ENCODE measurements around the gene TMEM187. TPM values are rescaled to one million over a fixed set of nuclear protein-coding genes. Genes with fewer than 3 reads are reported as not detected.

The TMEM187 gene
- total RNA-seq, 1 donor from 2014 or later: 8.6 TPM

- DNase-seq (ENCODE audit: low read depth): no peak
- FAIRE-seq: no peak
- H4K20me1 ChIP-seq (ENCODE audit: insufficient read depth, low read length): no peaks in the 10 kb centered on the region
- peak within 1 kb of the TSS; percentile 82 for H3K9ac ChIP-seq (ENCODE audit: low read length)
- Mint-ChIP-seq H3K4me1 (ENCODE audit: low read depth, unreplicated experiment) (peaks cover 16% of the 10 kb centered on the region), H3K27me3 (ENCODE audit: low read depth, unreplicated experiment) (no peaks in the 10 kb centered on the region), H3K36me3 (ENCODE audit: low read depth, unreplicated experiment) (no peaks in the 10 kb centered on the region), H3K27ac (ENCODE audit: unreplicated experiment) (peak within 1 kb of the TSS; percentile 78), H3K9me3 (ENCODE audit: unreplicated experiment) (no peaks in the 10 kb centered on the region), H3K4me3 (ENCODE audit: unreplicated experiment) (peak within 1 kb of the TSS; percentile 87)
- H3K79me2 ChIP-seq (ENCODE audit: insufficient read depth, low read length): peaks cover 35% of the 10 kb centered on the region
- peaks cover 20% of the 10 kb centered on the region for H3K4me1 ChIP-seq (ENCODE audit: insufficient read depth, low read length)
- no peak within 1 kb of the TSS for H2AFZ ChIP-seq (ENCODE audit: low read depth, low read length)
- peaks cover 2% of the 10 kb centered on the region for H3K36me3 ChIP-seq (ENCODE audit: insufficient read depth, low read length)
- H3K4me3 ChIP-seq (ENCODE audit: insufficient read depth, low read depth, low read length): peak within 1 kb of the TSS; percentile 64
- no peaks in the 10 kb centered on the region for H3K9me3 ChIP-seq (ENCODE audit: insufficient read depth, low read depth, low read length)
- H3K27me3 ChIP-seq (ENCODE audit: insufficient read depth, low read length): no peaks in the 10 kb centered on the region
- peak within 1 kb of the TSS; percentile 90 for H3K4me2 ChIP-seq (ENCODE audit: low read length)
- TF ChIP-seq CTCF (IDR thresholded peaks at IDR 0.05; ENCODE audit: insufficient read depth, low read depth, low read length): no peak
- TF ChIP-seq EZH2 (IDR thresholded peaks at IDR 0.05; ENCODE audit: insufficient read depth, low read length): no peak
- peak within 1 kb of the TSS; percentile 84 for H3K27ac ChIP-seq (ENCODE audit: low read depth, low read length)
Measured at GRCh38 chrX:154019633-154020528, 47.3 kb downstream of the TMEM187 start, which contains the start of gene IRAK1. Gene IRAK1 (minus strand): TSS chrX:154019902. CDS start chrX:154019812, 90 bp downstream.

- H3K4me3 ChIP-seq (ENCODE audit: insufficient read depth, low read depth, low read length): peak overlapping the region; percentile 39
- FAIRE-seq (no peak), DNase-seq (ENCODE audit: low read depth) (no peak)
- peak overlapping the region; percentile 84 for H3K27ac ChIP-seq (ENCODE audit: low read depth, low read length)
- H3K4me1 Mint-ChIP-seq (ENCODE audit: low read depth, unreplicated experiment): peaks cover 16% of the 10 kb centered on the region
- no peak overlapping the region for H2AFZ ChIP-seq (ENCODE audit: low read depth, low read length)
- H3K9me3 ChIP-seq (ENCODE audit: insufficient read depth, low read depth, low read length): no peaks in the 10 kb centered on the region
- H3K4me1 ChIP-seq (ENCODE audit: insufficient read depth, low read length): peaks cover 20% of the 10 kb centered on the region
- no peaks in the 10 kb centered on the region for H3K27me3 ChIP-seq (ENCODE audit: insufficient read depth, low read length)
- peak overlapping the region; percentile 82 for H3K9ac ChIP-seq (ENCODE audit: low read length)
- H3K27ac Mint-ChIP-seq (ENCODE audit: unreplicated experiment): peak overlapping the region; percentile 78
- peak overlapping the region; percentile 90 for H3K4me2 ChIP-seq (ENCODE audit: low read length)
- no peaks in the 10 kb centered on the region for H3K36me3 Mint-ChIP-seq (ENCODE audit: low read depth, unreplicated experiment)
- H4K20me1 ChIP-seq (ENCODE audit: insufficient read depth, low read length): no peaks in the 10 kb centered on the region
- H3K27me3 Mint-ChIP-seq (ENCODE audit: low read depth, unreplicated experiment): no peaks in the 10 kb centered on the region
- no peak for TF ChIP-seq EZH2 (IDR thresholded peaks at IDR 0.05; ENCODE audit: insufficient read depth, low read length)
- TF ChIP-seq CTCF (IDR thresholded peaks at IDR 0.05; ENCODE audit: insufficient read depth, low read depth, low read length): no peak
- H3K9me3 Mint-ChIP-seq (ENCODE audit: unreplicated experiment): no peaks in the 10 kb centered on the region
- peaks cover 35% of the 10 kb centered on the region for H3K79me2 ChIP-seq (ENCODE audit: insufficient read depth, low read length)
- peaks cover 2% of the 10 kb centered on the region for H3K36me3 ChIP-seq (ENCODE audit: insufficient read depth, low read length)
- peak overlapping the region; percentile 80 for H3K4me3 Mint-ChIP-seq (ENCODE audit: unreplicated experiment)
Measured at GRCh38 chrX:154020536-154021115, 48.1 kb downstream of the TMEM187 start.
